HG02884 (cell line): ENCODE data around the gene TOM1L2.
"Not testable (repeated sequence)": the region's sequence is repeated elsewhere in the genome, so short reads cannot be mapped to it uniquely, and the experiment has no call there.

Experiments used
- ATAC-seq: cut with Tn5 transposase; IDR thresholded peaks from one replicate; pipeline ENCODE4 v1.9.1; 2021; ENCODE audit warnings: mild to moderate bottlenecking, moderate library complexity; ENCODE audit not compliant: unreplicated experiment

TOM1L2 gene

DNA sequence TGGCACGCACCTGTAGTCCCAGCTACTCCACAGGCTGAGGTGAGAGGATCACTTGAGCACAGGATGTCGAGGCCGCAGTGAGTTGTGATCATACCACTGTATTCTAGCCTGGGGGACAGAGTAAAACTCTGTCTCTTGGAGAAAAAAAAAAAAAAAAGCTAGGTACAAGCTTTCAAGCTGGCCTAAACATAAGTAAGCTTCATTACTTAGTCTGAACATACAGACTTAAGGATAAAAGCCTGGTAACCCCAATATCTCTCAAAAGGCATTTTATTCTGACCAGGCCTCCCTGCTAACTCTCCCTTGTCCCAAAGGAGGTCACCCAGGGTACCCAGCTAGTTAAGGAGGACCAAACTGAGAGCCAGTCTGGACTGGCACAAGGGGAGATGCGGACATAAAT lies 46.2 kb downstream of the TOM1L2 start:
- ATAC-seq = no peak

DNA sequence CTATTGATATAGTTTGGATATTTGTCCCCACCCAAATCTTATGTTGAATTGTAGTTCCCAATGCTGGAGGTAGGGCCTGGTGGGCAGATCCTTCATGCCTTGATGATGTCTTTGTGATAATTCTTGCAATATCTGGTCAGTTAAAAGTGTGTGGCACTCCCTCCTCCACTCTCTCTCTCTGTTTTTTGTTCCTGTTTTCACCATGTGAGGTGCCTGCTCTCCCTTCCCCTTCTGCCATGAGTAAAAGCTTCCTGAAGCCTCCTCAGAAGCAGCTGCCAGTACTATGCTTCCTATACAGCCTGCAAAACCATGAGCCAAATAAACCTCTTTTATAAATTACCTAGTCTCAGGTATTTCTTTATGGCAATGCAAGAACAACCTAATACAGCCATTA lies 47.3 kb downstream of the TOM1L2 start:
- no peak for ATAC-seq

DNA sequence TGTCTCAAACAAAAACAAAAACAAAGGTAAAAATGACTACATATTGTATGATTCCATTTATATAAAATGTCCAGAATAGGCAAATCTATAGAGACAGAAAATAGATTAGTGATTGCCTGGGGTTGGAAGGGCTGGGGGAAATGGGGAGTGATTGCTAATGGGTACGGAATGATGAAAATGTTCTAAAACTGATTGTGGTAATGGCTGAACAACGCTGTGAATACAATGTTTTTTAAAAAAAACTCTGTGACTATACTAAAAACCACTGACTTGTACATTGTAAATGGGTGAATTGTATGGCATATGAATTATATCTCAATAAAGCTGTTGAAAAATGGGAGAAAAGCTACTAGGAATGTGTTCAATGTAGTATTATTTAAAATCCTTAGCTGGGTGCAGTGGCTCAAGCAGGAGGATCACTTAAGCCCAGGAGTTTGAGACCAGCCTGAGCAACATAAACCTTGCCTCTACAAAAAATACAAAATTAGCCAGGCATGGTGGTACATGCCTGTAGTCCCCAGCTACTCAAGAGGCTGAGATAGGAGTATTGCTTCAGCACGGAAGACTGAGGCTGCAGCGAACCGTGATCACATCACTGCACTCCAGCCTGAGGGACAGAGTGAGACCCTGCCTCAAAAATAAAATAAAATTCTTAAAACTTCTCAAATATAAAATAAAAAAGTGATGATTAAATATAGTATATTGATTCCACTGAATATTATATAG lies 47.9 kb downstream of the TOM1L2 start:
- no peak for ATAC-seq

DNA sequence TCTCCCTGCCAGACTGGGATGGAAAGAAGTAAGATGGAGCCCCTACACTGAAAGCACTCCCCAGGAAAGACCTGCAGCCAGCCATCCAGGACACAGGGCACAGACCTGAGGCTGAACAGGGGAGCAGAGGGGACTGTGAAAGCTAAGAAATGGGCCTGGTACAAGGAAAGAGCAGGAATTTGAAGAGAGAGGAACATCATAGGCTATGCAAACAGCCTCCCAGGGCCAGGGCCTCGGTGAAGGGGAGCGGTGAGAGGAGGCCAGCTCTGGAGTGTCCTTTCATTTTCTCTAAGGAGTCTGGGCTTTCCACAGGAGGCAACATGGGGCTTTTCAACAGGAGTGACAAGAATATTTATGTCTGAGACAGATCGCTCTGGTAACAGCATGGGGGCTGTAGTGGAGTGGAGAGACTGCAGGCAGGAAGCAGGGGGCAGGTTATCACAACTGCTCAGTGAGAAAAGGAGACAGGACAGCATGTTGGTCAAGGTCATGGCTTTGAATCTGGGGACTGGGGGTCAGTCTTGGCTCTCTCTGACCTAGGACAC lies 50.1 kb downstream of the TOM1L2 start:
- no peak for ATAC-seq

DNA sequence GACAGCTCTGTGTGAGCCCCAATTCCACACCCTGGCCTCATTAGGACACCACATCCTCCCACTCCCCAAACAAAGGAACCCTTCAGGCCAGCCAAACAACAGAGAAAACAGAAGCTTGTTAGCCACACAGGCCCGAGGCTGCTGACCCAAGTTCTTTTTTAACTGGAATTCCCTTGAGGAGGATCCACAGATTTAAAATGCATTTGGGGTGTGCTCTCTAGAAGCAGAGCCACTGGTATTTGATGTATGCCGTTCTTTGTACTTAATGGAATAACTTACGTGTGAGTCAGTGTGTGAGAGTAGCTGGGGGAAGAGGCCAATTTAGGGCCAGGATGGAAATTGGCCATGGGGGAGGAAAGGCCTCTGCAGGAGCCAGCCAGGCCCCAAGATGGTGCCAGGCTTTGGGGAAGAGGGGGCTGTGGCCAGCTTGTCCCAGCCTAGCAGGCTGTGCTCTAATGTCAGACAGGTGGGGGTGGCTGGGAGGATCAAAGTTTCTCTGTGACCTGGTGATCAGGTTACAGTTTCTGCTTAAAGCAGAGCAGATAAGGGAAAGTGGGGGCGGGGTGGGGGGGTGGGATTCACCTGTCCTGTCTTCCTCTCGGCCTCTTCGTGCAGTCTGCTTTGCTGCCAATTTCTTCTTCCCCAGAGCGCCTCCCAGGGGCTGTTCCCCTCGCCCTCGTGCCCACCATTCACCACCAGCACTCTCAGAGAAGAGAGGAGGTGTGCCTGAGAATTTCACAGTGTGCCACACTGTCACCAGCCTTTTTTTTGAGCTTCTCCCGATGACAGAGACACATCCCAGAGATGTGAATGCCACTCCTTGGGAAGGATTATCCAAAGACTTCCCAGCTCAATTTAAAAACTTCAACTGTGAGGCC lies 50.8 kb downstream of the TOM1L2 start:
- ATAC-seq = no peak

DNA sequence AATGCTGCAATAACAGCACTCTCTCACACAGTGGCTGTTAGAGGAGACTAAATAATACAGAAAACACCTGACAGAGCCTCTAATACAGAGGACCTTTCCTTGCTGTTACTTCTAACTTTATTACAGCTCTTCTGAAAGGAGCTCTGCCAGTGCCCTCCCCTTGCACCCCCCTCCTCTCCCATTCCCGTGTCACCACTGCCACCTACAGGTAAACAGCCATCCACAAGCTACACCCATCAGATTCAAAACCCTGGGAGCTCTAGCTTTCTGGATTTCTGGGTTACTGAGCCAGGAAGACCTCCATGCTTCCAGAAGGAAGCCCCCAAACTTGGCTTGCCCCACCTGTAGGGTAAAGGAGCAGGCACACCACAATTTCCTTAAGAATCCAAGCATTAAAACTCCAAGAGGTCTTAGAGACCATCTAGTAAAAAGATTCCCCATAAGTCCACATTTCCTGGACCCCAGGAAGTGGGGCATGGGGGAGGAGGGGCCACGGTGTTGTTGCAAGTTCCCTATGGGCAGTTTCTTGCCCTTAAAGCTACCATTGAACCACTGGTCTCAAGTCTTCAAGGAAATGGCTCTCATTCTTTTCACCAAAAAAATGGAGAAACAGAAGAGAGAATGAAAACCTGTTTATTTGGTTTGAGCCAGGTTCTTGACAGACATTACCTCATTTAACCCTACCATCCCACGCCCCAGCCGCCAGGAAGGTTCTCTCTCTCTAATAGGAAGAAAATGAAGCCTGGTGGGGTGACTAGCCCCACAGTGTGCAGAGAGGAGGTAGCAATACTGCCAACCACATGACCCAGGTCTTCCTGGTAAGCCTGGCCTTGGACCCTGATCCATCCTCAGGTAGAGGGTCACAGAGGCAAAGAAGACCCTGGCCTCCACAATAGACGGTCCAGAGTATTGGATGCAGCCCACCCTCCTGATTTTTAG lies 52.8 kb downstream of the TOM1L2 start:
- no peak for ATAC-seq

DNA sequence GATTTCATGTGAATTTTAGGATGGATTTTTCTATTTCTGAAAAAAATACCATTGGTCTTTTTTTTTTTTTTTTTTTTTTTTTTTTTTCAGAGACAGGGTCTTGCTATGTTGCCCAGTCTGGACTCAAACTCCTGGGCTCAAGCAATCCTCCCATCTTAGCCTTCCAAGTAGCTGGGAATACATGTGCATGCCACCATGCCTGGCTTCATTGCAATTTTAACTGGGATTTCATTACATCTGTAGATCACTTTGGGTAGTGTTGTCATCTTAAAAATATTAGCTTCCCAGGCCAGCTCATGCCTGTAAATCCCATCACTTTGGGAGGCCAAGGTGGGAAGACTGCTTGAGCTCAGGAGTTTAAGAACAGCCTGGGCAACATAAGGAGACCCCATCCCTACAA lies 54.8 kb downstream of the TOM1L2 start:
- no peak for ATAC-seq

DNA sequence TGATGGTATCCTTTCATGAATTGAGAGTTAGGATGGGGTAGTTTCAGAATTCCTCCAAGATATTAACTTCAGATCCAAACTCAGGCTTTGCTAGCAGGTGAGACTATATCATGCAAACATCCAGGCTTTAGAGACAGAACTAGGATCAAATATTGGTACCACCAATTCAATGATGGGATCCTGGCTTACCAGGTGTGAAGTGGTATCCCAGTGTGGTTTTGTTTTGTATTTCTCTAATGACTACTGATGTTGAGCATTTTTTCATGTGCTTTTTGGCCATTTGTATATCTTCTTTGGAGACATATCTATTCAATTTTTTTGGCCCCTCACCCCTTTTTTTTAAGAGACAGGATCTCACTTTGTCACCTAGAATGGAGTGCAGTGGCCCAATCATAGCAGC lies 57.0 kb downstream of the TOM1L2 start:
- ATAC-seq = no peak

DNA sequence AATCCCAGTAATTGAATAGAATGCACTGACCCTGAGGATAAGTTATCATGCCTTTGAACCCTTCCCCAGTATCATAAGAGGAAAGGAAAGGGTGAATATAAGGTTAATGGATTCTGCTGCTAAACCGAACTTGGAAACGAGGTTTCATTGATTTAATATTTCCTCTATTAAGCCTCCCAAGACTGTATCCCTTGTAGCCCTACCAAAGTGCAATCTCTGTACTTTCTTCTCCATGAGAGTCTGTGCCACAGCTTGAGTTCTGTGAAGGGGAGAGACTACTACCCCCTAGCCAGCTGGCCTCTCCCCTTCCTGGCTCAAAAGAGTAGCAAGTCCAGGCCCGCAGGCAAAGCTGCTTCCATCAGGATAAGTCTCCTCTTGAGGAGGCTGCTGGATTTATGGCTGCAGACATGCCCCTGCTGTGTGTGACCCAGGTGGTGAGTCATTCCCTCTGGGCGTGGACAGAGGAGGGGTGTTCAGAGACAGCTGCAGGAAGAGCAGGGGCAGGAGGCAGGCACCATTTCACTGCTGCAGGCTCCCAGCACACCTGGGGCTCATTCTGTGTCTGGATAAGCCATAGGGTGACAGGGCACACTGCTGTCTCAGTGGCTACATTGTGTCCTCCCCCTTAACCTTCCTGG lies 58.4 kb downstream of the TOM1L2 start:
- ATAC-seq = no peak

DNA sequence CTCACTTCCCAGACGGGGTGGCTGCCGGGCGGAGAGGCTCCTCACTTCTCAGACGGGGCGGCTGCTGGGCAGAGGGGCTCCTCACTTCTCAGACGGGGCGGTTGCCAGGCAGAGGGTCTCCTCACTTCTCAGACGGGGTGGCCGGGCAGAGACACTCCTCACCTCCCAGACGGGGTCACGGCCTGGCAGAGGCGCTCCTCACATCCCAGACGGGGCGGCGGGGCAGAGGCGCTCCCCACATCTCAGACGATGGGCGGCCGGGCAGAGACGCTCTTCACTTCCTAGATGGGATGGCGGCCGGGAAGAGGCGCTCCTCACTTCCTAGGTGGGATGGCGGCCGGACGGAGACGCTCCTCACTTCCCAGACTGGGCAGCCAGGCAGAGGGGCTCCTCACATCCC lies 59.9 kb downstream of the TOM1L2 start:
- not testable (repeated sequence) for ATAC-seq

DNA sequence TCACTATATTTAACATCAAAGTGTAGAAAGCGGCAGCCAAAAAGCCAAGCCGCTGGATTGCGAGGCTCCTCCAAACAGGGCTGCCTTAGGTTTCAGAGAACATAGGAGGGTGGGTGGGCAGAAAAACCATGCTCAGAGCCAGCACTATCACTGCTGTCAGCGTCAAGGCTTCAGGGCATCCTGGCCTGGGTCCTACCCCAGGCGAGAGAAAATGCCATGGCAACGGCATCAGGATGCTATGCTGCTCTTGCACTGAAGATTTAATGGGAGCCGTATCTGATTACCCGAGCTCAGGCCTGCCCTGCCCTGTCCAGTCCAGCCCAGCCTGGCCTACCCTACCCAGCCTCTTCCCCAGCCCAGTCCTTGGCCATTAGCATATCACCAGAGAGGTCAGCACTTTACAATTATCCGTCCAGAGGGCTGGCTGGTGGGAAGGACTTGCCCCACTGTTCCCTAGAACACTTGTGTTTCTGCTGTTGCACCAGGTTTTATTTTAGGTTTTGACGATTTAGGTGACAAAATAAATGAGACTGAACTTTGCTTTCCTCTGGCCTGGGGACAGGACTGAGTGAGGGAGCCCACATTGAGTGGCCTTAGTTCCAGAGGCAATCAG lies 61.1 kb downstream of the TOM1L2 start:
- ATAC-seq = no peak

DNA sequence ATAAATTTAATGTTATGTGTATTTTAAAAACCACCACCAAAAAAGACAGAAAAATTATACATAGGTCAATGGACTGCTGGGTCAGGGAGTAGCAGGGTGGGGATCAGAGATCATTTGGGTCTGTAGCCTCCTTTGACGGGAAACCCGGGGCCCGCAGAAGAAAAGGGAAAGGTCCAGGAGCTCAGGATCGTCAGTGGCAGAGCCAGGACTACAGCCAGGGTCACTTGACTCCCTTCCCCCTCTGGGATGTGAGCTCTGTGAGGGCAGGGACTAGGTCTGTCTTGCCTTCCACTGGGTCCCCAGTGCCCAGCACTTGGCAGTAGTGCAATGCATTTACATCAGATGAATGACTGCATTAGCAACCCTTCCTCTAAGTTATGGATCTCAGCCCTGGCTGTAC lies 62.1 kb downstream of the TOM1L2 start:
- no peak for ATAC-seq

DNA sequence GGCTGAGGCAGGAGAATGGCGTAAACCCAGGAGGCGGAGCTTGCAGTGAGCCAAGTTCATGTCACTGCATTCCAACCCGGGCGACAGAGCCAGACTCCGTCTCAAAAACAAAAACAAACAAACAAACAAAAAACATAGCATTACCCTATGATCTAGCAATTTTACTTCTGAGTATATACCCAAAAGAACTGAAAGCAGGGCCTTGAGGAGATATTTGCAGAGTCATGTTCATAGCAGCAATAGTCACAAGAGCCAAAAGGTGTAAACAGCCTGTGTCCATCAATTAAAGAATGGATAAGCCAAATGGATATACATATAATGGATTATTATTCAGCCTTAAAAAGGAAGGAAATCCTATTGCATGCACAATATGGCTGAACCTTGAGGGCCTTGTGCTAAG lies 63.1 kb downstream of the TOM1L2 start:
- no peak for ATAC-seq

DNA sequence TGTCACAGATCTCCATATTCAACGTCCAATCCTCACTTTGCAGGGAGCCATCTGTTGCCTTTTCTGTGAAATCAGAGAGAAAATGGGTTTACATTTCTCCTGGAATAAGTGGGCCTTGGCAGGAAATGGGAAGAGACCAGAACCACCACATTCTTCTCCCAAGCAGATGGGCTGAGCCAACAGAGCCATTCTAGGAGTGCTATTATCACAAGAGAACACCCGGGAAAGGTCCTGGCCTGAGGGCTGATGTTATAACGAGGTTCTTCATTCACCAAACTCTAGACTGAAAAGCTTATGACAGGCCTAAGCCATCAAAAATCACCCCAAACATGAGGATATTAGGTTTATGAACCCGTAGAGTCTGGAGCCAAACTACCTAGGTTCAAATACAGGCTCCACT lies 64.7 kb downstream of the TOM1L2 start:
- no peak for ATAC-seq

DNA sequence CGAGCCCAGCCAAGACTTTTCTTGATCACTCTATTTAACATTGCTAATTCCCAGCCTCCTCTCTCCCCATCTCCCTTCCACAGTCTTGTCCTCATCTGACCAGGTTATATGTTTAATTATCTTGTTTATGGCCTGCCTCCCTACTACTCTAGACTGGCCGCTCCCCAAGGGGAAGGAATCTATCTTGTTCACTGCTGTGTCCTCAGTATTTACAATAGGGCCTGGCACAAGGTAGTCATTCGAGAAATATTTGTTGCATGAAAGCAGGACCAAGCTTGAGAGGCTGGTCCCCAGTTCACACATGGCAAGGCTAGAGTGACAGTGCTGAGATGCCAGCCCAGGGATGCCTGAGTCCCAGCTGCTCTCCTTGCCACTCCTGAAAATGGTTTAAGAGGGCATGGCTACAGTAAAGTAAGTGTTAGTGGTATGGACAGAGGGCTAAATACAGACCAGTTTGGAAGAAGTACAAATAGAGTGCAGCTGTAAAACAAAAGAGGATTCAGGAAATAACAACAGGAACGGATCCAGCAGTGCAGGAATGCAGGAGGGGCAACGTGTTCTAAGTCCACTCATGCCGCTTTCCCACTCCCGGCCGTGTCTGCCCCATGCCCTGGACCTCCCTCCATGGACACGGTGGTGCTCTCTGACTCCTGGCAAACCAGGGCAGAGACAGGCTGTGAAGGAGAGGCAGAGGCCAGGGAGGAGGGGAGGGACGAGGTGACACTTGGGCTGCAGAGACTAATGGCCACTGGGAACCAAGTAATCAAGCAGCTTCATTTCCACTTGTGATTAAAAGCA lies 65.6 kb downstream of the TOM1L2 start:
- ATAC-seq = no peak

DNA sequence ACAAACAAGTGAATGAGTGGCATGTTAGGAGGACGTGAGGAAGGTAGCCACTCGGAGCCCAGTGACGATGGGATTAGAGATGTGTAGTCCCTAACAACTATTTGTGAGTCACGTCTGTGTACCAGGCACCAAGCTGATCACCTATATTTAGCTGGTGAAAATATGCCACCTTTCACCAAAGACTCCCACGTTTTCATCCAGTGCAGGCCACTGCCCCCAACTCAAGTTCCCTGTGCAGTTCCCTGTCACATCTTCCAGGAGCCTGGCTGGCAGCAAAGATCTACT lies 67.2 kb downstream of the TOM1L2 start:
- no peak for ATAC-seq

DNA sequence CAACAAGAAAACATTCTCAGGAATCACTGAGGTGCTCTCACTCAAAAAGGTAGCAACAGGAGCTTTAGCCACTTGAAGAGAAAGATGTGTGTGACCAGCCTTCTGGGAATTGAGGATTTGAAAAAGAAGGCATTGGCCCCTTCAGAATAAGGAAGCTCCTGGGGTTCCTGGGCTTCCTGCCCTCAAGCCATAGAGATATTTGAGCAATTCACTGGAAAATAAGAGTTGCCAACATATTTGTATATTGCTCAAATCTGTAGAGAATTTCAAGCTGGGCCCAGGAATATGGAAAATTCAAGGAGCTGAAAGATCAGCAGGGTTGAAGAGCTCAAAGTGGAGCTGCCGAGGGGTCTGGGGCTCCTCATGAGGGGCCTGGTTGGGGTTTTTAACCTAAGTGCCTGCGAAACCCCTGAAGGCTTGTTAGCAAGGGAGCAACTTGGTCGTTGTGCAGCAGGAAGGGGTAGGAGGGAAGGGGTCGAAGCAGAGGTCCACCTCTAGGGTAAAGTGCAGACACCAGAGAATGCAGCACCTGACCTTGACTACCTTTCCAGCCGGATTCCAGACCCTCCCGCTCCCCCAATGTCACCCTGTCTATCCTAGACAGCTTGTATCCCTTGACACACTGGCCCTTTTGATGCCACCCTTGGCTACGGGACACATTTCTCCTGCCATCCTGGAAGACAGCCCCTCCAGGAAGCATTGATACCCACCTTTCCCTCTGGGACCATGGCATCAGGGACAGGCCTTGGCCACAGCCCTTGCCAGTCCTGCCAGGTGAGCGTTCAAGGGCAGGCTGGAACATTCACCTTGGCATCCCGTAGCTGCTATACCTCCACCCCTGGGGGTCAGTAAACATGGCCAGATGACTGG lies 67.8 kb downstream of the TOM1L2 start:
- no peak for ATAC-seq

DNA sequence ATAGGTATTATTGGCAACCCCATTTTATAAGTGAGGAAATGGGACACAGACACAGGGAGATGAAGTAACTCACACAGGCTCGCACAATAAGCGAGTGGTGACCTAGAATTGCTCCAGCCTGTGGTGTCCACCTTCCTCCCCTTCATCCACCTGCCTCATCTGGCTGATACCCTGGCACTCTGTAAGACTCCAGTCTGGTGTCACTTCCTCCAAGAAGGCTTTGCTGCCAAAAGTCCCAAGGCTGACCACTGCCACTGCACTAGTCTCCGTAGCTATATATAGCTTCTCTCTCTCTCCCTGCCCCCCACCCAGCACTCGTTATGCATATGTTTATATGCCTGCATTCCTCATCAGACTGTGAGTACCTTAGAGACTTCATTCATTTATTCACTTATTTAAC lies 69.3 kb downstream of the TOM1L2 start:
- ATAC-seq = no peak

DNA sequence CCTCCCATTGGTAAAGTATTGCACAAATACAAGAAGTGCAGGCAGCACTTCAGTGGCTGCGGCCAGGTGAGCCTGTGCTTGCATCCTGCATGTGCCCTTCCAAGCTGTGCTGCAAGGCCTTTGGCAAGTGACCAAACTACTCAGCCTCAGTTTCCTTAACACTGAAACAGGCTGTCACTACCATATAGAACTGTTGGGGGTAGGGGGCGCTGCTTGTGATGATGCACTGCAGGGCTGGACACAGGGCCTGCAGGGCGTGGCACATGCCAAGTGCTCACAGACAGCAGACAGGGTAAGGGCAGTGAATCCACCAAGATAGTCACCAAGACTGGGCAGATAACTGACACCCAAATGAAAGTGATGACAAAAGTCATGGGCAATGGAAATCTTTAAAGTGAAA lies 69.8 kb downstream of the TOM1L2 start:
- no peak for ATAC-seq
